Measurements from ENCODE around the gene TRHDE.

DNA sequence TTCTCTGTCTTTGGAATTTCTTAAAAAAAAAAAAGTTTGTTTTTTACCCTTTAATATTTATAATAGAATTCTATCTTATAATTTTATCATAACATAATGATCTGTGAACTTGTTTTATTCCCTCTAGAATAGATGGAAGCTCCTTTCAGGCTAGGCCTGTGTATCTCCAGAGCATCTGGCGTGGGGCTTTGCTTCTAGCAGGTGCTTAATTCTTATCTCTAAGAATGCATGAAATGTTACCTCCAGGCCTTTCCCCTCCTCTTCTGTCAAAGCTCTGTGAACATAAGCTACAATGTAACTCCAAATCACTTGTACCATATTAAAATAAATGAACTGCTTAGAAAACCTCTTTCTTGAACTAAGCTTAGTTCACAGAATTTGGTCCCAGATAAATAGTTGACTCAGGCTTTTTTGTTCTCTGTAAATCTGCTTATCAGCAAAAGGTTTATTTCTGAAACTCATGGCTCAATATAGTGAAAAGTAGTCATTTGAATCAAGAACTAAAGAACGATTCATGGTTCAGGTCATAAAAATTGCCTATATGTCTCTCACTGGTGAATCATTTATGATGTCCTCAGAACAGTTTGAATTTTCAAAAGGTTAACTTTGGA lies 407.1 kb downstream of the TRHDE start:
- TF ChIP-seq, protein P1, sequence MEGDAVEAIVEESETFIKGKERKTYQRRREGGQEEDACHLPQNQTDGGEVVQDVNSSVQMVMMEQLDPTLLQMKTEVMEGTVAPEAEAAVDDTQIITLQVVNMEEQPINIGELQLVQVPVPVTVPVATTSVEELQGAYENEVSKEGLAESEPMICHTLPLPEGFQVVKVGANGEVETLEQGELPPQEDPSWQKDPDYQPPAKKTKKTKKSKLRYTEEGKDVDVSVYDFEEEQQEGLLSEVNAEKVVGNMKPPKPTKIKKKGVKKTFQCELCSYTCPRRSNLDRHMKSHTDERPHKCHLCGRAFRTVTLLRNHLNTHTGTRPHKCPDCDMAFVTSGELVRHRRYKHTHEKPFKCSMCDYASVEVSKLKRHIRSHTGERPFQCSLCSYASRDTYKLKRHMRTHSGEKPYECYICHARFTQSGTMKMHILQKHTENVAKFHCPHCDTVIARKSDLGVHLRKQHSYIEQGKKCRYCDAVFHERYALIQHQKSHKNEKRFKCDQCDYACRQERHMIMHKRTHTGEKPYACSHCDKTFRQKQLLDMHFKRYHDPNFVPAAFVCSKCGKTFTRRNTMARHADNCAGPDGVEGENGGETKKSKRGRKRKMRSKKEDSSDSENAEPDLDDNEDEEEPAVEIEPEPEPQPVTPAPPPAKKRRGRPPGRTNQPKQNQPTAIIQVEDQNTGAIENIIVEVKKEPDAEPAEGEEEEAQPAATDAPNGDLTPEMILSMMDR (IDR thresholded peaks at IDR 0.05; ENCODE audit: extremely low read depth in 1 of 2, insufficient read depth in 1 of 2, low read depth in 1 of 2, low read length in 2 of 2): no peak
- TF ChIP-seq FOS (IDR thresholded peaks at IDR 0.05; ENCODE audit: borderline replicate concordance, insufficient read depth, low read length) (no peak), POLR2A (IDR thresholded peaks at IDR 0.05; ENCODE audit: low read depth, low read length) (no peak), EZH2 (IDR thresholded peaks at IDR 0.05; ENCODE audit: borderline replicate concordance, low read depth, low read length, severe bottlenecking) (no peak), POLR2AphosphoS5 (IDR thresholded peaks at IDR 0.05; ENCODE audit: insufficient read depth, low read depth, low read length) (no peak), MAX (IDR thresholded peaks at IDR 0.05; ENCODE audit: insufficient read depth, insufficient read length) (no peak), MYC (IDR thresholded peaks at IDR 0.05; ENCODE audit: low read depth, low read length) (no peak)
